ENCODE data around the gene CHADL. TPM values are rescaled to one million over a fixed set of nuclear protein-coding genes. Genes with fewer than 3 reads are reported as not detected.

CHADL gene
- total RNA-seq, 3 donors from 2014 or later: 1.3 to 3.7 (median 1.4) TPM

DNA sequence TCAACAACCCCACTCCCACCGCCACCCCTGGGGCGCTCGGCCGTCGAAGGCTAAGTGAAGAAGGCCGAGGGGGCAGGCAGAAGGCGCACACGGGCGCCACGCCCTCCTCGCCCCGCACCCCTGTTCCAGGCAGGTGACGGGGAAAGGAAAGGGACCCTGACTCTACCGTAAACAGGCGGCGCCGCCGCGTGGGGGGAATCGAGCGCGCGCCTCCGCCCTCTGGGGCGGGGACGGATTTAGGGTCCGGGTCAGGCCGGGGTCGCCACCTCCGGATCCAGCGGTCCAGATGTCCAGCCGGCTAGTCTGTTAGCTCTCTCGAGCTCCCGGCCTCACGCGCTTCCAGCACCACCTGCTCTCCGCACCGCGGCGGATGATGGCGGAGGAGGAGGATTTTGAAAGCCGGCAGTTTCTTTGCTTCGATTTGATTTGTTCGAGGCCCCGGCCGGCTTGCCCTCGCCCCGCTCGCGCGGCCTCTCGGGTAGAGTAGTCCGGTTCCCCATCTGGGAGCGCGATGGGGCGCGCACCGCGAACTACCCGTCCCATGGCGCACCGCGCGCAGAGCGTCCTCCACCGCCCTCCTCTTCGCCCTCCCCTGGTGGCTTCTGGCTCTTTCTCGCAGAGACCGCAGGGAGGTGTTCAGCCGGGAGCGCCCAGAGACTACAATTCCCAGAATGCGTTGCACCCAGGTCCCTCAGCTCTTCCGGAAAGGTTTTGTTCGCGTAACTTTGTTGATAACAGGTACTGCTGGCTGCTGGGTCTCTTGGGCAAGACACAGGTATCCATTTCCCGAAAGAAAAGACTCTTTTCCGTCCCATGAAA lies 45.3 kb upstream of the CHADL start, which contains the start of gene RANGAP1:
TSS of gene RANGAP1 (minus strand) at position 368 of the 819 bp plus-strand sequence. CDS start 5,143 bp downstream, outside the sequence.
- intact Hi-C loops (cut with DNase I; ENCODE audit: low total_unique reads): no loop called here
- Histone ChIP-seq H3K4me3 (peak within 1 kb of the TSS; percentile 87 to 98 (median 98)), H3K36me3 (no peaks in the 10 kb centered on the region), H3K27me3 (no peaks in the 10 kb centered on the region), H3K4me1 (peaks cover 0 to 4% of the 10 kb centered on the region in 2 donors), H3K9me3 (no peaks in the 10 kb centered on the region), H3K27ac (peak within 1 kb of the TSS; percentile 80 to 90)
- DNase-seq (ENCODE audit: low spot score in 2 of 2): peak; percentile 96
- peak; percentile 10 for TF ChIP-seq POLR2A (IDR thresholded peaks at IDR 0.05)
- TF ChIP-seq POLR2AphosphoS5 (IDR thresholded peaks at IDR 0.05): peak; percentile 45 to 79 (median 66)
- TF ChIP-seq, protein P1, sequence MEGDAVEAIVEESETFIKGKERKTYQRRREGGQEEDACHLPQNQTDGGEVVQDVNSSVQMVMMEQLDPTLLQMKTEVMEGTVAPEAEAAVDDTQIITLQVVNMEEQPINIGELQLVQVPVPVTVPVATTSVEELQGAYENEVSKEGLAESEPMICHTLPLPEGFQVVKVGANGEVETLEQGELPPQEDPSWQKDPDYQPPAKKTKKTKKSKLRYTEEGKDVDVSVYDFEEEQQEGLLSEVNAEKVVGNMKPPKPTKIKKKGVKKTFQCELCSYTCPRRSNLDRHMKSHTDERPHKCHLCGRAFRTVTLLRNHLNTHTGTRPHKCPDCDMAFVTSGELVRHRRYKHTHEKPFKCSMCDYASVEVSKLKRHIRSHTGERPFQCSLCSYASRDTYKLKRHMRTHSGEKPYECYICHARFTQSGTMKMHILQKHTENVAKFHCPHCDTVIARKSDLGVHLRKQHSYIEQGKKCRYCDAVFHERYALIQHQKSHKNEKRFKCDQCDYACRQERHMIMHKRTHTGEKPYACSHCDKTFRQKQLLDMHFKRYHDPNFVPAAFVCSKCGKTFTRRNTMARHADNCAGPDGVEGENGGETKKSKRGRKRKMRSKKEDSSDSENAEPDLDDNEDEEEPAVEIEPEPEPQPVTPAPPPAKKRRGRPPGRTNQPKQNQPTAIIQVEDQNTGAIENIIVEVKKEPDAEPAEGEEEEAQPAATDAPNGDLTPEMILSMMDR (IDR thresholded peaks at IDR 0.05): peak in 1 of 3 donors; percentile 27

GRCh38 chr22:41285441-41285819 lies 44.7 kb upstream of the CHADL start:
- intact Hi-C loops (cut with DNase I; ENCODE audit: low total_unique reads): no loop called here
- Histone ChIP-seq H3K4me3 (peak overlapping the region; percentile 87 to 98 (median 98)), H3K27me3 (no peaks in the 10 kb centered on the region), H3K4me1 (peaks cover 0 to 4% of the 10 kb centered on the region in 2 donors), H3K36me3 (no peaks in the 10 kb centered on the region), H3K27ac (peak overlapping the region; percentile 80 to 90), H3K9me3 (no peaks in the 10 kb centered on the region)
- TF ChIP-seq POLR2AphosphoS5 (IDR thresholded peaks at IDR 0.05): no peak
- no peak for TF ChIP-seq POLR2A (IDR thresholded peaks at IDR 0.05)
- TF ChIP-seq, protein P1 (IDR thresholded peaks at IDR 0.05): no peak
- no peak for DNase-seq (ENCODE audit: low spot score in 2 of 2)

GRCh38 chr22:41284465-41284864 lies 43.7 kb upstream of the CHADL start:
- intact Hi-C loops (cut with DNase I; ENCODE audit: low total_unique reads): no loop called here
- no peaks in the 10 kb centered on the region for H3K36me3 ChIP-seq
- no peaks in the 10 kb centered on the region for H3K27me3 ChIP-seq
- TF ChIP-seq POLR2A (IDR thresholded peaks at IDR 0.05) (no peak), POLR2AphosphoS5 (IDR thresholded peaks at IDR 0.05) (no peak)
- TF ChIP-seq, protein P1 (IDR thresholded peaks at IDR 0.05): no peak
- peaks cover 0 to 4% of the 10 kb centered on the region in 2 donors for H3K4me1 ChIP-seq
- no peak for DNase-seq (ENCODE audit: low spot score in 2 of 2)
- no peak overlapping the region for H3K27ac ChIP-seq
- H3K4me3 ChIP-seq: no peak overlapping the region
- no peaks in the 10 kb centered on the region for H3K9me3 ChIP-seq

GRCh38 chr22:41280854-41281253 lies 40.1 kb upstream of the CHADL start:
- no peak overlapping the region for H3K4me3 ChIP-seq
- H3K9me3 ChIP-seq: no peaks in the 10 kb centered on the region
- intact Hi-C loops (cut with DNase I; ENCODE audit: low total_unique reads): no loop called here
- no peaks in the 10 kb centered on the region for H3K36me3 ChIP-seq
- no peaks in the 10 kb centered on the region for H3K27me3 ChIP-seq
- no peak for DNase-seq (ENCODE audit: low spot score in 2 of 2)
- H3K4me1 ChIP-seq: no peaks in the 10 kb centered on the region
- TF ChIP-seq POLR2AphosphoS5 (IDR thresholded peaks at IDR 0.05) (no peak), POLR2A (IDR thresholded peaks at IDR 0.05) (no peak)
- TF ChIP-seq, protein P1 (IDR thresholded peaks at IDR 0.05): no peak
- peak overlapping the region in 1 of 2 donors; percentile 3 for H3K27ac ChIP-seq

- peak in 1 of 2 donors; percentile 84 for DNase-seq (ENCODE audit: low spot score in 2 of 2)
- Histone ChIP-seq H3K4me3 (no peak overlapping the region), H3K36me3 (no peaks in the 10 kb centered on the region), H3K9me3 (no peaks in the 10 kb centered on the region), H3K27me3 (no peaks in the 10 kb centered on the region), H3K4me1 (no peaks in the 10 kb centered on the region), H3K27ac (no peak overlapping the region)
- TF ChIP-seq POLR2A (IDR thresholded peaks at IDR 0.05) (no peak), POLR2AphosphoS5 (IDR thresholded peaks at IDR 0.05) (no peak)
- TF ChIP-seq, protein P1 (IDR thresholded peaks at IDR 0.05): no peak
- intact Hi-C loops (cut with DNase I; ENCODE audit: low total_unique reads): no loop called here
Measured at GRCh38 chr22:41280065-41280464, 39.3 kb upstream of the CHADL start.
